ENCODE data around the gene EIF2A.

The EIF2A gene

GRCh38 chr3:150626148-150626930, 79.8 kb downstream of the EIF2A start:
- Mint-ChIP-seq H3K36me3 (ENCODE audit: low read depth) (peaks cover 47% of the 10 kb centered on the region), H3K27ac (peak overlapping the region; percentile 30)

GRCh38 chr3:150627557-150627956, 81.0 kb downstream of the EIF2A start:
- no peaks in the 10 kb centered on the region for H3K4me1 Mint-ChIP-seq
- no peak overlapping the region for H3K27ac Mint-ChIP-seq
- ATAC-seq (no peak), DNase-seq (no peak)
- H3K36me3 Mint-ChIP-seq (ENCODE audit: low read depth) = peaks cover 51% of the 10 kb centered on the region
- H3K27me3 Mint-ChIP-seq = no peaks in the 10 kb centered on the region
- H3K4me3 Mint-ChIP-seq = no peak overlapping the region
- no peaks in the 10 kb centered on the region for H3K9me3 Mint-ChIP-seq

More at GRCh38 chr3:150626148-150626930, 79.8 kb downstream of the EIF2A start:
- no peaks in the 10 kb centered on the region for H3K9me3 Mint-ChIP-seq
- H3K4me1 Mint-ChIP-seq = peaks cover 10% of the 10 kb centered on the region
- DNase-seq (no peak), ATAC-seq (no peak)
- no peaks in the 10 kb centered on the region for H3K27me3 Mint-ChIP-seq
- no peak overlapping the region for H3K4me3 Mint-ChIP-seq

GRCh38 chr3:150631515-150632221, 85.1 kb downstream of the EIF2A start:
- H3K27ac Mint-ChIP-seq = no peak overlapping the region
- ATAC-seq = no peak
- H3K4me1 Mint-ChIP-seq = peaks cover 27% of the 10 kb centered on the region
- H3K36me3 Mint-ChIP-seq (ENCODE audit: low read depth) = peaks cover 32% of the 10 kb centered on the region
- H3K4me3 Mint-ChIP-seq = no peak overlapping the region
- no peaks in the 10 kb centered on the region for H3K9me3 Mint-ChIP-seq
- H3K27me3 Mint-ChIP-seq = no peaks in the 10 kb centered on the region
- DNase-seq = no peak

- Mint-ChIP-seq H3K27ac (peak overlapping the region; percentile 37), H3K36me3 (ENCODE audit: low read depth) (peaks cover 11% of the 10 kb centered on the region), H3K9me3 (no peaks in the 10 kb centered on the region), H3K4me3 (no peak overlapping the region), H3K4me1 (peaks cover 28% of the 10 kb centered on the region), H3K27me3 (no peaks in the 10 kb centered on the region)
- no peak for ATAC-seq
- no peak for DNase-seq
Measured at GRCh38 chr3:150635076-150635475, 88.5 kb downstream of the EIF2A start.

GRCh38 chr3:150635526-150635925, 88.9 kb downstream of the EIF2A start:
- DNase-seq = no peak
- H3K36me3 Mint-ChIP-seq (ENCODE audit: low read depth) = peaks cover 8% of the 10 kb centered on the region
- peak overlapping the region; percentile 37 for H3K27ac Mint-ChIP-seq
- no peaks in the 10 kb centered on the region for H3K27me3 Mint-ChIP-seq
- H3K4me3 Mint-ChIP-seq = no peak overlapping the region
- ATAC-seq = no peak
- peaks cover 28% of the 10 kb centered on the region for H3K4me1 Mint-ChIP-seq
- no peaks in the 10 kb centered on the region for H3K9me3 Mint-ChIP-seq
